T1000 (cell line): ENCODE results near the gene ZSWIM6.

Experiments used
- DNase-seq: peaks from one replicate; lab custom pipeline; 2025; ENCODE audit warnings: mixed read lengths; lab: John Stamatoyannopoulos, UW

Gene ZSWIM6

GRCh38 chr5:61441742-61442141, 109.7 kb downstream of the ZSWIM6 start:
- DNase-seq, result no peak

- no peak for DNase-seq
These were observed 115.9 kb downstream of the ZSWIM6 start for GRCh38 chr5:61447780-61448495.

- peak; percentile 42 for DNase-seq
These were observed 117.9 kb downstream of the ZSWIM6 start for GRCh38 chr5:61449804-61450492.

GRCh38 chr5:61450493-61451279, 118.6 kb downstream of the ZSWIM6 start:
- peak; percentile 4 for DNase-seq

GRCh38 chr5:61455179-61456006, 123.3 kb downstream of the ZSWIM6 start:
- no peak for DNase-seq

- DNase-seq, result no peak
These were observed 128.4 kb downstream of the ZSWIM6 start for GRCh38 chr5:61460471-61460870.

GRCh38 chr5:61461417-61461816, 129.4 kb downstream of the ZSWIM6 start:
- no peak for DNase-seq

- no peak for DNase-seq
These were observed 129.9 kb downstream of the ZSWIM6 start for GRCh38 chr5:61461926-61462325.

GRCh38 chr5:61463596-61463995, 131.5 kb downstream of the ZSWIM6 start:
- DNase-seq, result no peak

- no peak for DNase-seq
These were observed 132.5 kb downstream of the ZSWIM6 start for GRCh38 chr5:61464512-61464911.

GRCh38 chr5:61465066-61465465, 133.0 kb downstream of the ZSWIM6 start:
- no peak for DNase-seq

- DNase-seq, result no peak
These were observed 133.4 kb downstream of the ZSWIM6 start for GRCh38 chr5:61465496-61465895.

GRCh38 chr5:61466017-61466416, 134.0 kb downstream of the ZSWIM6 start:
- DNase-seq, result no peak

GRCh38 chr5:61467766-61468482, 135.9 kb downstream of the ZSWIM6 start:
- DNase-seq, result no peak

- no peak for DNase-seq
These were observed 136.4 kb downstream of the ZSWIM6 start for GRCh38 chr5:61468483-61468865.

GRCh38 chr5:61471352-61471751, 139.3 kb downstream of the ZSWIM6 start:
- no peak for DNase-seq

GRCh38 chr5:61472172-61472958, 140.3 kb downstream of the ZSWIM6 start:
- no peak for DNase-seq

GRCh38 chr5:61474746-61475145, 142.7 kb downstream of the ZSWIM6 start:
- no peak for DNase-seq

GRCh38 chr5:61477788-61478187, 145.7 kb downstream of the ZSWIM6 start:
- no peak for DNase-seq

GRCh38 chr5:61479850-61480614, 148.0 kb downstream of the ZSWIM6 start:
- no peak for DNase-seq
